ENCODE data around the gene EFS.
"Not testable (repeated sequence)": the region's sequence is repeated elsewhere in the genome, so short reads cannot be mapped to it uniquely, and the experiment has no call there.

The EFS gene

DNA sequence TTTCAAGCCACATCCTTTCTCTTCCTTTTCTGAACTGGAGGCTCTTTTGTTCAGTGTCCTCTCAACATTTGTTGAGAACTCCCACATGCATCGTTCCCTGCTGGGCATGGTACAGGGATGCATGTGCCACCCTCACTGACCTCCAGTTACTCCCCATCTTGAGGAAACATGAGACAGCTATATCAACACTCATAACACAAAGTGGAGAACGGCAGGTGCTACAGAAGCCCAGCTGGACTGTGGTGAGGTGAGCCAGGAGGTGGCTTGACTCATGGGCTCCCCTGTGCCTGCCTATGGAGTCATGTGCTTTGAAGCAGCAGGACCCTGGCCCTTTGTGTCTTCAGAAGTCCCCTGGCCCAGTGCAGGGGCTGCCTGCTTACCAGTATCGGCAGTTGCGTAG is 33.4 kb upstream of the EFS start:
- no peak overlapping the region for H3K4me3 ChIP-seq (ENCODE audit: low read depth, low read length)
- TF ChIP-seq, protein P1, sequence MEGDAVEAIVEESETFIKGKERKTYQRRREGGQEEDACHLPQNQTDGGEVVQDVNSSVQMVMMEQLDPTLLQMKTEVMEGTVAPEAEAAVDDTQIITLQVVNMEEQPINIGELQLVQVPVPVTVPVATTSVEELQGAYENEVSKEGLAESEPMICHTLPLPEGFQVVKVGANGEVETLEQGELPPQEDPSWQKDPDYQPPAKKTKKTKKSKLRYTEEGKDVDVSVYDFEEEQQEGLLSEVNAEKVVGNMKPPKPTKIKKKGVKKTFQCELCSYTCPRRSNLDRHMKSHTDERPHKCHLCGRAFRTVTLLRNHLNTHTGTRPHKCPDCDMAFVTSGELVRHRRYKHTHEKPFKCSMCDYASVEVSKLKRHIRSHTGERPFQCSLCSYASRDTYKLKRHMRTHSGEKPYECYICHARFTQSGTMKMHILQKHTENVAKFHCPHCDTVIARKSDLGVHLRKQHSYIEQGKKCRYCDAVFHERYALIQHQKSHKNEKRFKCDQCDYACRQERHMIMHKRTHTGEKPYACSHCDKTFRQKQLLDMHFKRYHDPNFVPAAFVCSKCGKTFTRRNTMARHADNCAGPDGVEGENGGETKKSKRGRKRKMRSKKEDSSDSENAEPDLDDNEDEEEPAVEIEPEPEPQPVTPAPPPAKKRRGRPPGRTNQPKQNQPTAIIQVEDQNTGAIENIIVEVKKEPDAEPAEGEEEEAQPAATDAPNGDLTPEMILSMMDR (IDR thresholded peaks at IDR 0.05; ENCODE audit: low read depth, low read length), result no peak

DNA sequence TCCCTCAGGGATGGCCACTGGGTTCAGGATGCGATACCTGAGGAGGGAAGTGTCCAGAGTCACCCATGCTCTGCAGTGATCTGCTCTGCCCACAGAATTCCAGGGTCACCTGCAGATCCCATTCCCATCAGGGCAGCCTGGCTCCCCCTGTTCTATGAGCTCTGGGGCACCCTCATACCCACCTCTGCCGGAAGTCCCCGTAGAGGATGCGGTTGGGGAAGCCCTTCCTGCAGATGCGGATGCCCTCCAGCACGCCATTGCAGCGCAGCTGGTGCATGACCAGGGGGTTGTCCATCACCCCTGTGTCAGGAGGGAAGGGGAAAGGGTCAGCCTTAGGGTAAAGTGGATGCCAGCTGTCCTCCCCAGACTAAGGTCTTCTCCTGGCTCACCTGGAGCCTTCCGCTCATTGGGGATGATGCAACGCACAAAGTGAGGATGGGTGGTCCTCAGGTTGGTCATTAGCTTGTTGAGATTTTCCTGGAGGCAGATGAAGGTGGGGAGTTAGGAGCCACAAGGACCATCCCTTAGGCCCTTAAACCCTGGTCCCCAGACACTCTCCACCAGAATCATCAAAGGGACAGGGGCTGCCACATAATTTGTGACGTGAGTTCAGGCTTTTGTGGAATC is 31.9 kb upstream of the EFS start:
- TF ChIP-seq, protein P1 (IDR thresholded peaks at IDR 0.05; ENCODE audit: low read depth, low read length), result no peak
- H3K4me3 ChIP-seq (ENCODE audit: low read depth, low read length), result no peak overlapping the region

DNA sequence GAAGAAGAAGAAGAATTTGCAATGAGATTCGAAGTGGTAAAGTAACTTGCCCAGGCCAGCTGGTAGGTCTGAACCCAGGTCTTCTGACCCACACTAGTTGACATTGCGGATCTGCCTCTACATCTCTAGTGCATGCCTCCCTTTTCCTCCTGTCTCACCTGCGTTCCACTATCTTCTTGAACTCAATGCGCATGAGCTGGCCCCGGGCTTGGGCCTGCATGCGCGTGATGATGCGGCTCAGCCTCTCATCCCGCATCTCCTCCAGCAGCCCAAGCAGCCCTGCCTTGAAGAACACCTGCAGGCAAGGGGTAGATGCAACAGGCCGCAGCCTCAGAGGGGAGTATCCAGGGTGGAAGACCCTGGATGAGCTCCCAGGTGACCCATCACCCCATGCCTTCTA is 31.2 kb upstream of the EFS start:
- H3K4me3 ChIP-seq (ENCODE audit: low read depth, low read length), result no peak overlapping the region
- TF ChIP-seq, protein P1 (IDR thresholded peaks at IDR 0.05; ENCODE audit: low read depth, low read length), result no peak

DNA sequence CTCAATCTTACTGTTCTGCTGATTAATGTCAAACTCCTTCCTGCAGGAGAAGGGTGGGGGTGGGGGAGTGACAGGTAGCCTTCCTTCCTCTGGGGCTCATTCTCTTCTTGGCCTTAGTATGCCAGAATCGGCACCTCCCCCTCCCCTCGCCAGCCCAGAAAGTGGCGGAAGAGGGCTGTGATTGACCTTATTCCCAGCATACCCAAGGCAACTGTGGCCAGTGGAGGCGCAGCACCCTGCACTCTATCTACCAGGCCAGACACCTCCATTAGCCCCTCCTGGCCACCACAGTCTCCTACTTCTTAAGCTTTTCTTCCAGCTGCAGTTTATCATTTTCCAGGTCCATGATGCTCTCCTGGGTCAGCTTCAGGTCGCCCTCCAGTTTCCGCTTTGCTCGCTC is 27.6 kb upstream of the EFS start:
- TF ChIP-seq, protein P1 (IDR thresholded peaks at IDR 0.05; ENCODE audit: low read depth, low read length), result no peak
- no peak overlapping the region for H3K4me3 ChIP-seq (ENCODE audit: low read depth, low read length)

DNA sequence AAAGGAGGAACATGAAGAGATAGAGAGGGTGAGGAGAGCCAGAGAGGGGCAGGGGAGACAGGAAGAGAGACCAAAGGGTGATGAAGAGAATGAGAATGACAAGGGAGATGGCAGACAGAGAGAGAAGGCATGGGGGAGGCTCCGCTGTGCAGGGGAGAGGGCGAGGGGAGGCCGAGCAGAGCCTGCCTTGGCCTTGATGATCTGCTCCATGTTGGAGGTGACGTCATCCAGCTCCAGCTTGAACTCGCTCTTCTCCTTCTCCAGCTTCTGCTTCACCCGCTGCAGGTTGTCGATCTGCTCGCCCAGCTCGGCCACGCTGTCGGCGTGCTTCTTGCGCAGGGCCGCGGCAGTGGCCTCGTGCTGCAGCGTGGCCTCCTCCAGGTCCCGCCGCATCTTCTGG is 24.9 kb upstream of the EFS start:
- H3K4me3 ChIP-seq (ENCODE audit: low read depth, low read length), result not testable (repeated sequence)

DNA sequence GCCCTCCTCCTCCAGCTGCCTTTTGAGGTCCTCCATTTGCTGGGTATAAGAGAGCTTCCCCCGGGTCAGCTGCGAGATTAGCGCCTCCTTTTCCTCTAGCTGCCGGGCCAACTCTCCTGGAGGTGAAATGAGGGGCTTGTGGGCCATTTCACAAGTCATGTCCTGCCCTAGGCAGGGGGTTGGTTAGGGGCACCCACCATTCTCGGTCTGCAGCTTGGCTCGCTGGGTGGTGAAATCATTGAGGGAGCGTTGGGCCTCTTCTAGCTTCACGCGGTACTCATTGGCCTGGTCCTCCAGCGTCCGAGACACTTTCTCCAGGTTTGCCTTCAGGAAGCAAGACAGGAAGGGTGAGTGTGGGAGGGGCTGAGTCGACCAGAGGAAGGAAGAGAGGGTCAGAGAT is 24.4 kb upstream of the EFS start:
- no peak overlapping the region for H3K4me3 ChIP-seq (ENCODE audit: low read depth, low read length)
- TF ChIP-seq, protein P1 (IDR thresholded peaks at IDR 0.05; ENCODE audit: low read depth, low read length), result no peak

DNA sequence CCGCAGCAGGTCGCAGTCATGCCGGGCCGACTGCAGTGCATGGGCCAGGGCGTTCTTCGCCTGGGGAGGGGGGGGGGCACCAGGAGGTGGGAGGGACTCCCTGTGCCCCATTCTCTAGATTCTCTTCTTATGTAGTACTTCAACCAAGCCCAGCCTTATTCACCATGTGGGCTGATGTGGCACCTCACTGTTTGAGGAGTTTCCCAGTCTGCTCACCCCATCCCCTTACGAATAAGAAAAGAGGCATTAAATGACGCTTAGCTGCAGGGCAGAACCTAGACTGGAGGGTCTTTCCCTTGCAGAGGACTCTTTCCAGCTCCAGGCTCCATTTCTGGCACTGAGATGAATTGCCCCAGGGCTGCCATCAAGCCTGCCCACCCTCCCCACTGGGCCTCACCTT is 24.0 kb upstream of the EFS start:
- H3K4me3 ChIP-seq (ENCODE audit: low read depth, low read length), result no peak overlapping the region
- TF ChIP-seq, protein P1 (IDR thresholded peaks at IDR 0.05; ENCODE audit: low read depth, low read length), result no peak
